ENCODE measurements around the gene ZNF394.
A peak's percentile ranks its signal among the peaks of the same experiment; 100 is the strongest.

Gene ZNF394

DNA sequence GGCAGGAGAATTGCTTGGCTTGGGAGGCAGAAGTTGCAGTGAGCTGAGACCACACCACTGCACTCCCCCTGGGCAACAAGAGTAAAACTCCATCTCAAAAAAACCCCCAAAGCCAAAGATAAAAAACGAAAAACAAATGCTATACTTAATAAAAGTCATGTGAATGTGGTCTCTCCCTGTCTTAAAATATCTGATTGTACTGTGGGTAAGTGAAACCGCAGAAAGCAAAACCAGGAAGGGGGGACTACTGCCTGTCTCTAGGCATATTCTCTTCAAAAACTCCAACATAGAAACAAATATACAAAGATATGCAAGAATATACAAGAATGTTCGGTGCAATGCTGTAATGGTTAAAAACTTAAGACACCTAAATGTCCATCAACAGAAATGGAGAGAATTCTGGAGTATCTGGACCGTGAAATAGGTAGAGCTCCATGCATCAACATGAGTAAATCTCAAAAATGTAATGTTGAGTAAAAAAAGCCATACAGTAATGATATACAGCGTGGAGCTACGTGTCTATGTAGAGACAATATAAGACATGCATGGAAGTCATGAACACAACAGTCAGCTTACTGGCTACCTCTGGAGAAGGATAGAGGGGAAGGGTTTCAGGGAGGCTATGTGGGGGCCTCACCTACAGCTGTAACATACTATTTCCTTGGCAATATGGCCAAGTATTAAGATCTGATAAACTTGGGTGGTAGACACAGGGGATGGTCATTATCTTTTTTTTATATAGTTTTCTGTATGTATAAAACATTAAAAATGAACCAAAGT, 2.1 kb downstream of the ZNF394 start:
- no peak for DNase-seq (ENCODE audit: low read depth)
- peak overlapping the region; percentile 99 for H3K4me3 ChIP-seq (ENCODE audit: control insufficient read depth, low read depth, low read length)
- TF ChIP-seq, protein P1, sequence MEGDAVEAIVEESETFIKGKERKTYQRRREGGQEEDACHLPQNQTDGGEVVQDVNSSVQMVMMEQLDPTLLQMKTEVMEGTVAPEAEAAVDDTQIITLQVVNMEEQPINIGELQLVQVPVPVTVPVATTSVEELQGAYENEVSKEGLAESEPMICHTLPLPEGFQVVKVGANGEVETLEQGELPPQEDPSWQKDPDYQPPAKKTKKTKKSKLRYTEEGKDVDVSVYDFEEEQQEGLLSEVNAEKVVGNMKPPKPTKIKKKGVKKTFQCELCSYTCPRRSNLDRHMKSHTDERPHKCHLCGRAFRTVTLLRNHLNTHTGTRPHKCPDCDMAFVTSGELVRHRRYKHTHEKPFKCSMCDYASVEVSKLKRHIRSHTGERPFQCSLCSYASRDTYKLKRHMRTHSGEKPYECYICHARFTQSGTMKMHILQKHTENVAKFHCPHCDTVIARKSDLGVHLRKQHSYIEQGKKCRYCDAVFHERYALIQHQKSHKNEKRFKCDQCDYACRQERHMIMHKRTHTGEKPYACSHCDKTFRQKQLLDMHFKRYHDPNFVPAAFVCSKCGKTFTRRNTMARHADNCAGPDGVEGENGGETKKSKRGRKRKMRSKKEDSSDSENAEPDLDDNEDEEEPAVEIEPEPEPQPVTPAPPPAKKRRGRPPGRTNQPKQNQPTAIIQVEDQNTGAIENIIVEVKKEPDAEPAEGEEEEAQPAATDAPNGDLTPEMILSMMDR (conservative IDR thresholded peaks at IDR 0.05; ENCODE audit: control insufficient read depth, insufficient read depth, low read depth, low read length): no peak

DNA sequence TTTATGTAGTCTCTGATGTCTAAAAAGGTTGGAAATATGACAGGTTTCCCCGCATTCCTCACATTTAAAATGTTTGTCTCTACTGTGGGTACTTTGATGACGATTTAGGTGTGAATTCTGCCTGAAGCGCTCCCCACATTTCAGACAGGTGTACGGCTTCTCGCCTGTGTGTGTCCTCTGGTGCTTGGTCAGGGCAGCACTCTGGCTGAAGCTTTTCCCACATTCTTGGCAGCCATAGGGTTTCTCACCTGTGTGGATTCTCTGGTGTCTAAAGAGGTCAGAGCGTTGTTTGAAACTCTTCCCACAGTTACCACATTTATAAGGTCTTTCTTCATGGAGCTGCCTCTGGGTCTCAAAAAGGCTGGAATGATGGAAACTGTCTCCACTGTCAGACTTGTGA, 6.3 kb downstream of the ZNF394 start:
- H3K4me3 ChIP-seq (ENCODE audit: control insufficient read depth, low read depth, low read length): no peak overlapping the region
- DNase-seq (ENCODE audit: low read depth): no peak
- TF ChIP-seq, protein P1 (conservative IDR thresholded peaks at IDR 0.05; ENCODE audit: control insufficient read depth, insufficient read depth, low read depth, low read length): no peak

DNA sequence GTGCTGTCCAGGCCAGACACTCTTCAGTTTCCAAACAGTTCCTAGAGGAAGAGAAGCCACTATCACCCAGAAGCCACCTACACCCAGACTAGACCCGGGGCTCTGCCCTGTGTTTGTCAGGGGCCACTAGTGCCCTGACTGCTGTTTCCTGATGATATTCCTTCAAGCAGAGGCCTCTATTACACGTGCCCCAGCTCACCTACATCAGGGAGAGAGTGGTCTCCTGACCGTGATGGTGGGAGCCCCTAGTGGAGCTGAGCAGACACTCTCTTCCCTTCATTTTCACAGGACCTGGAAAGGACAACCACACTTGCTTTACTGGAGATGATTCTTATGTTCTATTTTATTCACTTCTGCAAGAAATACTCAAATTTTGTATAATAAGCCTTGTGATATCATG, 9.2 kb downstream of the ZNF394 start:
- no peak overlapping the region for H3K4me3 ChIP-seq (ENCODE audit: control insufficient read depth, low read depth, low read length)
- DNase-seq (ENCODE audit: low read depth): no peak
- TF ChIP-seq, protein P1 (conservative IDR thresholded peaks at IDR 0.05; ENCODE audit: control insufficient read depth, insufficient read depth, low read depth, low read length): no peak

DNA sequence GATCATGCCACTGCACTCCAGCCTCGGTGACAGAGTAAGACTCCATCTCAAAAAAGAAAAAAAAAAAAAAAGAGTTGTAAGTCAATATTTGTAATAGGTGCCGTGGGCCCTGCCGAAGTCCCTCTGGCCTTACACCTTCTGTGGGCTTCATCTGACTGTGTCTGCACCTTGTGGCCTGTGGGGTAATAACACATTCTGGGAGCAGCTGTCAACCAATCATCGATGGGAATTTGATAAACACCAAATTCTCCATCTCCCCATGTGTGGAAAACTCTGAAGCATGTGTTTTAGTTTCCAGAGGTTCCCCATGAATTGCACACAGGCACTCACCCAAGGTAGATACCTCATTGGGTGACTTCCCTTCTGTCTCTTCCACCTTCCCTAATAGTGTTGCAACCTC, 10.8 kb downstream of the ZNF394 start:
- TF ChIP-seq, protein P1 (conservative IDR thresholded peaks at IDR 0.05; ENCODE audit: control insufficient read depth, insufficient read depth, low read depth, low read length): no peak
- no peak for DNase-seq (ENCODE audit: low read depth)
- H3K4me3 ChIP-seq (ENCODE audit: control insufficient read depth, low read depth, low read length): no peak overlapping the region

DNA sequence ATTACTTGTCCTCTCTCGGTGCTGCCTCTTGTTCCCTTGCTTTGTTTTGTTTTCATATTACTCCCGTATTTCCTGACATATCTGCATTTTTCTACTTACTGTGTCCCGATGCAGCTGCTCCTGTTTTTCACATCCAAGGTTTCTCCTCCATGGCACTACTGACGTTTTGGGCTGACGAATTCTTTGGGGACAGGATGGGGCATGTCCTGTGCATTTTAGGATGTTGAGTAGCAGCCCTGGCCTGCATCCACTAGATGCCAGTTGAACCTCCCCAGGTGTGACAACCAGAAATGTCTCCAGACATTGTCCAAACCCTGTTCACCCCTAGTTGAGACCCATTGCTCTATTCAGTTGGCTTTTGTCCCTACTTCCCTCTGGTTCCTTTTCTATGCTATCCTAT, 15.0 kb downstream of the ZNF394 start:
- H3K4me3 ChIP-seq (ENCODE audit: control insufficient read depth, low read depth, low read length): no peak overlapping the region
- TF ChIP-seq, protein P1 (conservative IDR thresholded peaks at IDR 0.05; ENCODE audit: control insufficient read depth, insufficient read depth, low read depth, low read length): no peak
- no peak for DNase-seq (ENCODE audit: low read depth)

DNA sequence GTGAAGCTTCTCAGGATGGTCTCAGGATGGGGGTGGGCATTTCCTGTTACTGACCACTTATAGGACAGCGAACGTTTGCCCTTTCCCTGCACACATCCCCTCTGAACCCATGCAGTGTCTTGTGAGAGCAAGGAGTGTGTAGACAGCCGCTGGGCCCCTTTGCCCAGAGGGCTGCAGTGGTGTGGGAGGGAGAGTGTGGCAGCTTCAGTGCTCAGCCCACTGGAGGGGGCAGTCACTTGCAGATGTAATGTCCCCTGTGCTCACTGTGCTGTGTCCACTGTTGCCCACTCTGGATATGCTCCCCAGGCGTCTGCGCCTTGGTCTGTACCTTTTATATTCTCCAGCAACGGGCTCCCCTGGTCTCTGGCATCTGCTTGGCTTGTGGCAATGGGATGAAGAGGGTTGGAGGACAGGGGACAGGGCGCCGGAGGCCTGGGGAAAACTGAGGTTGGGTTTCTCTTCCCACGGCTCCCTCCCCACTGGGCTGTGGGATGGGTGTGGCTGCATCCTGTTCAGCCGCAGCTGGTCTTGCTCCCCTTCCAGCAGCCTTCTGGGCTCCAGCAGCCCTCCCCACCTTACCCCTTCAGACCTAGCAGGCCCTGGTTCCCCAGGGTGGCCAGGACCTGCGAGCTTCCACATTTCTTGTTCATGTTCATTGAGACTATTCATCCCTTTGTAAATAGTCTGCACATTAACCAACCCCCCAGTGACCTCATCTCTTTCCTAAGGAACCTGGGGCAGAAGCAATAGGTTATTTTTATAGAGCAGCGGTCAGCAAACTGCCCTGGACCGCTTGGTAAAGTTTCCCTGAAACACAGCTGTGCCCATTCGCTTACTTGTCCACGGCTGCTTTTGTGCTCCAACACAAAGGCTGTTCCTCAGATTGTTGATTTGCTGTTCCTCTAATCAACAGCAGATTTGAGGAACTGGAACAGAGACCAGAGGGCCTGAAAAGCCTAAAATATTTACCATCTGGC, 21.3 kb downstream of the ZNF394 start:
- TF ChIP-seq, protein P1 (conservative IDR thresholded peaks at IDR 0.05; ENCODE audit: control insufficient read depth, insufficient read depth, low read depth, low read length): no peak

More for the DNA sequence above, 21.3 kb downstream of the ZNF394 start:
- DNase-seq (ENCODE audit: low read depth): no peak
- H3K4me3 ChIP-seq (ENCODE audit: control insufficient read depth, low read depth, low read length): no peak overlapping the region
